ENCODE data around the gene UGGT1.

UGGT1 gene, protein sequence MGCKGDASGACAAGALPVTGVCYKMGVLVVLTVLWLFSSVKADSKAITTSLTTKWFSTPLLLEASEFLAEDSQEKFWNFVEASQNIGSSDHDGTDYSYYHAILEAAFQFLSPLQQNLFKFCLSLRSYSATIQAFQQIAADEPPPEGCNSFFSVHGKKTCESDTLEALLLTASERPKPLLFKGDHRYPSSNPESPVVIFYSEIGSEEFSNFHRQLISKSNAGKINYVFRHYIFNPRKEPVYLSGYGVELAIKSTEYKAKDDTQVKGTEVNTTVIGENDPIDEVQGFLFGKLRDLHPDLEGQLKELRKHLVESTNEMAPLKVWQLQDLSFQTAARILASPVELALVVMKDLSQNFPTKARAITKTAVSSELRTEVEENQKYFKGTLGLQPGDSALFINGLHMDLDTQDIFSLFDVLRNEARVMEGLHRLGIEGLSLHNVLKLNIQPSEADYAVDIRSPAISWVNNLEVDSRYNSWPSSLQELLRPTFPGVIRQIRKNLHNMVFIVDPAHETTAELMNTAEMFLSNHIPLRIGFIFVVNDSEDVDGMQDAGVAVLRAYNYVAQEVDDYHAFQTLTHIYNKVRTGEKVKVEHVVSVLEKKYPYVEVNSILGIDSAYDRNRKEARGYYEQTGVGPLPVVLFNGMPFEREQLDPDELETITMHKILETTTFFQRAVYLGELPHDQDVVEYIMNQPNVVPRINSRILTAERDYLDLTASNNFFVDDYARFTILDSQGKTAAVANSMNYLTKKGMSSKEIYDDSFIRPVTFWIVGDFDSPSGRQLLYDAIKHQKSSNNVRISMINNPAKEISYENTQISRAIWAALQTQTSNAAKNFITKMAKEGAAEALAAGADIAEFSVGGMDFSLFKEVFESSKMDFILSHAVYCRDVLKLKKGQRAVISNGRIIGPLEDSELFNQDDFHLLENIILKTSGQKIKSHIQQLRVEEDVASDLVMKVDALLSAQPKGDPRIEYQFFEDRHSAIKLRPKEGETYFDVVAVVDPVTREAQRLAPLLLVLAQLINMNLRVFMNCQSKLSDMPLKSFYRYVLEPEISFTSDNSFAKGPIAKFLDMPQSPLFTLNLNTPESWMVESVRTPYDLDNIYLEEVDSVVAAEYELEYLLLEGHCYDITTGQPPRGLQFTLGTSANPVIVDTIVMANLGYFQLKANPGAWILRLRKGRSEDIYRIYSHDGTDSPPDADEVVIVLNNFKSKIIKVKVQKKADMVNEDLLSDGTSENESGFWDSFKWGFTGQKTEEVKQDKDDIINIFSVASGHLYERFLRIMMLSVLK (N-terminal part only)

DNA sequence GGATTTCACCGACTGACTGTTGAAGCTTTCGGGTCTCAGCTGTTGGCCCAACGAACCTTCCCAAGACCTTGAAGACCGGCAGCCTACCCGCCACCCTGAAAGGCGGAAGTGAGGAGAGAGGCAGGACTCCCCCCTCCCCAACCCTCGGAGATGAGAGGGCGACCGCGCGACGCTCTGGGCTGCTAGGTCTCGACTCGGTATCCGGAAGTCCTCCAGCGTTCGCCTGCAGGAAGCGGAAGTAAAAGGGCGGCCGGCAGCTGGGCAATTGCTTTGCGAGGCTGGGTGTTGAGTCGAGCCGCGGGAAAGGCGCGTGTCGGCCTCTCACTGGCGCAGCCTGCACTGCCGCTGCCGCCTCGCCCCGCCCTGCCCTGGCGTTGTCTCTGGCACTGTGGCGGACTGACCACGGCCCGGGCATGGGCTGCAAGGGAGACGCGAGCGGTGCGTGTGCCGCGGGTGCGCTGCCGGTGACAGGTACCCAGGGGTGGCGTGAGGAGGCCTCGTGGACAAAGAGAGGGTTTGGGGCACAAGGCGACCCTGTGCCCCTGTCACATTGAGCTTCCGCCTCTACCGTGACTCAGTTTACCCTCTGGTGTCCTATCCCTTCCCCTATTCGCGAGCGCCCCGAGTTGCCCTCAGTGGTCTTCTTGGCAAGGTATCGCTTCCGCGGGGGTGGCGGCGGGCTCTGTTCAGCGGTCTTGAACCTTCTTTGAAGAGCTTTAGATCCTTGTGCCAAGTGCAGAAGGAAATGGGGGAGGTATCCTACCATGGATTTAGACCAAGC is at the start of gene UGGT1:
UGGT1 (plus strand) TSS at position 256 of the 781 bp plus-strand sequence; CDS start at position 414, 158 bp downstream.
- TF ChIP-seq, protein P1, sequence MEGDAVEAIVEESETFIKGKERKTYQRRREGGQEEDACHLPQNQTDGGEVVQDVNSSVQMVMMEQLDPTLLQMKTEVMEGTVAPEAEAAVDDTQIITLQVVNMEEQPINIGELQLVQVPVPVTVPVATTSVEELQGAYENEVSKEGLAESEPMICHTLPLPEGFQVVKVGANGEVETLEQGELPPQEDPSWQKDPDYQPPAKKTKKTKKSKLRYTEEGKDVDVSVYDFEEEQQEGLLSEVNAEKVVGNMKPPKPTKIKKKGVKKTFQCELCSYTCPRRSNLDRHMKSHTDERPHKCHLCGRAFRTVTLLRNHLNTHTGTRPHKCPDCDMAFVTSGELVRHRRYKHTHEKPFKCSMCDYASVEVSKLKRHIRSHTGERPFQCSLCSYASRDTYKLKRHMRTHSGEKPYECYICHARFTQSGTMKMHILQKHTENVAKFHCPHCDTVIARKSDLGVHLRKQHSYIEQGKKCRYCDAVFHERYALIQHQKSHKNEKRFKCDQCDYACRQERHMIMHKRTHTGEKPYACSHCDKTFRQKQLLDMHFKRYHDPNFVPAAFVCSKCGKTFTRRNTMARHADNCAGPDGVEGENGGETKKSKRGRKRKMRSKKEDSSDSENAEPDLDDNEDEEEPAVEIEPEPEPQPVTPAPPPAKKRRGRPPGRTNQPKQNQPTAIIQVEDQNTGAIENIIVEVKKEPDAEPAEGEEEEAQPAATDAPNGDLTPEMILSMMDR (IDR thresholded peaks at IDR 0.05): no peak
- TF ChIP-seq ZFX (IDR thresholded peaks at IDR 0.05; ENCODE audit: borderline replicate concordance): no peak
- peak within 1 kb of the TSS; percentile 68 for H3K27ac ChIP-seq

- TF ChIP-seq, protein P1 (IDR thresholded peaks at IDR 0.05): no peak
- TF ChIP-seq ZFX (IDR thresholded peaks at IDR 0.05; ENCODE audit: borderline replicate concordance): no peak
Observed at GRCh38 chr2:128041561-128041960, 49.4 kb upstream of the UGGT1 start.

DNA sequence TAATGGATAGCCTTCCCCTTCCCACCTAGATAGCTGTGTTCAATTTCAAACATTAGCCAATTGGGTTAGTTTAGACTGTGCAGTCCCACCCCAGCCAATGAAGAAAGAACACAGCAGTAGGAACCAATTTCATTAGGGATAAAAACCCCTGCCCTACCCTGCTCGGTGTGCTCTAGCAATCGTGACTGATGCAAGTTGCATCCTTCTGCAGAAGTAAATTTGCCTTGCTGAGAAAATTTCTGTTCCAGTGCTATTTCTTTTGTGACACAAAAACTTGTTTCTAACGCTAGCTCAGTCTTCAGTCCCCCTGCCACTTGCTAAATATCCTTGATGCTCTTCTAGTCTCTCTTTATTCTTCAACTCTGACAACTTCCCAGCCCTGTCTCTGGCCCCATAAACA is 48.0 kb upstream of the UGGT1 start:
- TF ChIP-seq ZFX (IDR thresholded peaks at IDR 0.05; ENCODE audit: borderline replicate concordance): no peak
- TF ChIP-seq, protein P1 (IDR thresholded peaks at IDR 0.05): no peak
- no peak overlapping the region for H3K27ac ChIP-seq

More at GRCh38 chr2:128041561-128041960, 49.4 kb upstream of the UGGT1 start:
- no peak overlapping the region for H3K27ac ChIP-seq

DNA sequence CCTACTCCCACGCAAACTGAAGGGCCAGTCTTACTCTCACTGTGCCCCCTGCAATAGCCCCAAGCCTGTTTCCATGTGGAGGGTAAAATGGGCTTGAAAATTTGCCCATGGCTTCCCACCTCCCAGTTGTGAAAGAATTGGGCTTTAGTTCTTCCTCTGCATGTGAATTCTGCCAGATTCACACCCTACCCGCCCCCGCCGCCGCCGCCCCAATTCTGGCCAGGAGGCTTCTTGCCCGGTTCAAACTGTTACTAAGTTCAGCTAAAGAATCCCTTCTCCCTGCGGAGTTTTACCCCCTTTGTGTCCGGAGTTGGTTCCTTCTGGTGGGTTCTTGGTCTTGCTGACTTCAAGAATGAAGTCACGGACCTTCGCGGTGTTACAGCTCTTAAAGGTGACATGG is 37.7 kb upstream of the UGGT1 start:
- no peak overlapping the region for H3K27ac ChIP-seq
- TF ChIP-seq ZFX (IDR thresholded peaks at IDR 0.05; ENCODE audit: borderline replicate concordance): no peak
- TF ChIP-seq, protein P1 (IDR thresholded peaks at IDR 0.05): no peak

DNA sequence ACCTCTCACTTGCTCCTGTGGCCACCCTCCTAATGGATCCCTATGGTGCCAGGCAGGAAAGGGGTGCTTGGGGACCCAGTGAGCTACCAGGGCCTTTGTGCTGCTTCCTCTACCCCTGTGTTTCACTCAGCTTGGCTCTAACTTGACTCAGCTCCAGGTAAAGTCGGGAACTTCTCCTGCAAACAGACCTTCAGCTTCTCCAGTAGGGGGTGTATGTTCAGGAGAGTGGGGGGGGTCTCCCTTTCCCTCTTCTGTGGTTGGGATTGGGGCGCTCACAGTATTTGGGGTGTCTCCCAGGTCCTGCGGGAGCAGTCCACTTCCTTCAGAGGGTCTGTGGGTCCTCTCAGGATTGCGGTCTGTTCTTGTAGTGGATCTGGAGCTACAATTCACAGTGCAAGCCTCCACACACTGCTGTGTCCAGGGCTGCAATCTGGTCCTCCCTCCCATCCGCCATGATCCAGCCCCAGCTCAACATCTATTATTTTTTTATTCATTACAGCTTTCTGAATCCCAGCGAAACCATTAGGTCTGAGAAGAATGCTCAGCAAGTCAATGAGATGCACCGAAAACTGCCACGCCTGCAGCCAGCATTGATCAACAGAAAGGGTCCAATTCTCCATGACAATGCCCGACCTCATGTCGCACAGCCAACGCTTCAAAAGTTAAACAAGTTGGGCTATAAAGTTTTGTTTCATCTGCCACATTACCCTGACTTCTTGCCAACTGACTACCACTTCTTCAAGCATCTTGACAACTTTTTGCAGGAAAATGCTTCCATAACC is 36.7 kb upstream of the UGGT1 start:
- TF ChIP-seq, protein P1 (IDR thresholded peaks at IDR 0.05): no peak
- no peak for TF ChIP-seq ZFX (IDR thresholded peaks at IDR 0.05; ENCODE audit: borderline replicate concordance)

DNA sequence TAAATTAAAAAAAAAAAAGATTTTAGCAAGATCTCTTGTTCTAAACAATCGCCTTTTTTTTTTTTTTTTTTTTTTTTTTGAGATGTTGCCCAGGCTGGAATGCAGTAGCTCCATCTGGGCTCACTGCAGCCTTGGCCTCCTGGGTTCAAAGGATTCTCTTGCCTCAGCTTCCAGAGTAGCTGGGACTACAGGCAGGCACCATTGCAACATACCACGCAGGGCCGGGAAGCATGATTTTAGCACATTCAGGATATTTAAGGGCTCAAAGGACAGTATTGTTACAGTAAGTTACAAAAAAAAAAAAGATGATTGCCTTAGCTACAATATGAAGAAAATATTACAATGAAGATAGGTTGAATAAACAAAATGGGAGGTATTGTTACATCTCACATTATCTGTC is 33.7 kb upstream of the UGGT1 start:
- no peak overlapping the region for H3K27ac ChIP-seq
- TF ChIP-seq, protein P1 (IDR thresholded peaks at IDR 0.05): no peak
- no peak for TF ChIP-seq ZFX (IDR thresholded peaks at IDR 0.05; ENCODE audit: borderline replicate concordance)

More for the DNA sequence above, 36.7 kb upstream of the UGGT1 start:
- no peak overlapping the region for H3K27ac ChIP-seq

Data from 22Rv1 (cell line).